GM18868 (cell line): ENCODE measurements around the gene C10orf95.

Experiments
- ATAC-seq: cut with Tn5 transposase; IDR thresholded peaks from one replicate; pipeline ENCODE4 v1.9.1; 2021; ENCODE audit warnings: mild to moderate bottlenecking, moderate library complexity; ENCODE audit not compliant: unreplicated experiment

Gene C10orf95

GRCh38 chr10:102416695-102417094 is 34.6 kb downstream of the C10orf95 start:
- ATAC-seq, result no peak

DNA sequence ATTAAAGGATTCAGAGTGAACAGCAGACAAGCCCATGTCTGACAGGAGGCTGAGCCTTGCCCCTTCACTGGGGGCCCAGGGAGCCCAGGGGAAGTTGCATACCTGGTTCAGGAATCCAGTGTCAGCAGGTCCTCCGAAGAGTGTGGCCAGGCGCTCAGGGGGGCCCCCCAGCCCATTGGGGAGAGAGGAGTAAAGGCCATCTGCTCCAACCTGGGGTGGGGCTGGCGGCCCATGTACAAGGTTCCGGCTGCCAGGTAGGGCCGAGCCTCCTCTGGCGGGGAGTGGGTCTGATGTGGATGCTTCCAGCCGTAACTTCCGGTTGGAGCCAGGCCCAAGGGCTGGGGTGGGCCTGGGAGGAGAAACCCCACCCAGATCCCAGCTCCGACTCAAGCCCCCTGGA is 35.1 kb downstream of the C10orf95 start:
- ATAC-seq, result no peak

DNA sequence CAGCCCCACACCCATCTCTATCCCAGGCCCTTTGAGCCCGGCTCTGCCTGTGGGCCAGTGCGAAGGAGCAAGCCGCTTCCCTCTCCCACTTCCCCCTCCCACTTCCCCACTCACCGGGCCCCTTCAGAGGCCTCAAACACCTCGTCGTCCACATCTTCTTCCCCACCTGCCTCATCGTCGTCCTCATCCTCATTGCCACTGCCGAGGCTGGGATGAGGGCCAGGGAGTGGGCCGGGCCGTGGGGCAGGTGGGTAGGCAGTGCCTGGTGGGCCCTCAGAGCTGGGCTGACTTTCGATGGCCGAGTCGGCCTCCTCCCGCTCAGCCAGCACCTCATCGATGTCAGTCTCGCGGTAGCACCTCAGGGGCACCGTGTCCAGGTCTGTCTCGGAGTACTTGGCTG is 36.6 kb downstream of the C10orf95 start:
- ATAC-seq, result no peak

- ATAC-seq, result no peak
These were observed 37.4 kb downstream of the C10orf95 start for GRCh38 chr10:102413806-102414561.

DNA sequence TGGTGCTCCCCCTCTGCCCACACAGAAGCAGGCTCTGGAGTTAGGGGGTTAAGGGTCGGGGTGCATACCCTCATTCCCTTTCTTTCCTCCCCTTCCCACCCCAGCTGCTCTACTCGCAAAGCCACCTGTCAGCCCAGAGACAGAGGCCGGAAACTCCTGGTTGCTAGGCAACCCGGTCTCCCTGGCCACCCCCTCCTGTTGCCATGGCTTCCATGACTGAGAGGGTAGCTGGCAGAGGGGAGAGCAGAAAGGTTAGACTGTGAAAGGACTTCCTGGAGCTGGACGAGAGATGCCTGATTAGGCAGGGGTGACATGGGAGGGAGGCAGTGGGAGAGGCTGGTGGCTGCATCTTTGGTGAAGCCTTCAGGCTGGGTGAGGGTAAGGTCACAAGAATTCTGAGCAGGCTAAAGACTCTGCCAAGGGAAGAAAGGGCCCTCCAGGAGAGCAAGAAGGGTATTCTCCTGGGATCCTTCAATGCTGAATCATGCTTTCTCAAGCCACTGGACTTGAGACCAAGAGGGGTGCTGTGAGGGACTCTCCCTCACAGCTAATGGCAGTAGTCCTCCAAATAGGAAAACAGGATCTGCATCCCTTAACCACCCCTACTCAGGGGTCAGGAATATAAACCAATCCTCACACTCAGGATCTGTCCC is 38.2 kb downstream of the C10orf95 start:
- ATAC-seq, result no peak

DNA sequence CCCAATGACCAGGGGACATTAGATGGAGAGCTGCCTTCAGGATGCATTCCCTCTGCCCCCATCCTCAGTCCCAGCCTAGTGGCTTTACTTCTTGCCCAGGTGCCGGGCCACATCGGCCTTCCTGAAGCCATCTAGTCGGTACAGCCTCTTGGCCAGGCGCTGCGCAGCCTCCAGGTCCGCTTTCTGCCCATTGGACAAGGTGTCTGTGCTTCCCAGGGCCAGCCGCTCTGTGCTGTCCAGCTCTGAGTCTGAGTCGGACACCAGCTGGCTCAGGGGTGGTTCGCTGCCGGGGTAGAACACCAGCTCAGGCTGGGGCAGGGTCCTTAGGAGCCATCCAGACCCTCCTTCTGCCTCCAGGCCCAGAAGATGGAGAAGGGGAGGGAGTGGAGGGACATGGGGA is 39.0 kb downstream of the C10orf95 start:
- no peak for ATAC-seq

GRCh38 chr10:102411341-102412255 is 39.7 kb downstream of the C10orf95 start:
- ATAC-seq, result no peak

DNA sequence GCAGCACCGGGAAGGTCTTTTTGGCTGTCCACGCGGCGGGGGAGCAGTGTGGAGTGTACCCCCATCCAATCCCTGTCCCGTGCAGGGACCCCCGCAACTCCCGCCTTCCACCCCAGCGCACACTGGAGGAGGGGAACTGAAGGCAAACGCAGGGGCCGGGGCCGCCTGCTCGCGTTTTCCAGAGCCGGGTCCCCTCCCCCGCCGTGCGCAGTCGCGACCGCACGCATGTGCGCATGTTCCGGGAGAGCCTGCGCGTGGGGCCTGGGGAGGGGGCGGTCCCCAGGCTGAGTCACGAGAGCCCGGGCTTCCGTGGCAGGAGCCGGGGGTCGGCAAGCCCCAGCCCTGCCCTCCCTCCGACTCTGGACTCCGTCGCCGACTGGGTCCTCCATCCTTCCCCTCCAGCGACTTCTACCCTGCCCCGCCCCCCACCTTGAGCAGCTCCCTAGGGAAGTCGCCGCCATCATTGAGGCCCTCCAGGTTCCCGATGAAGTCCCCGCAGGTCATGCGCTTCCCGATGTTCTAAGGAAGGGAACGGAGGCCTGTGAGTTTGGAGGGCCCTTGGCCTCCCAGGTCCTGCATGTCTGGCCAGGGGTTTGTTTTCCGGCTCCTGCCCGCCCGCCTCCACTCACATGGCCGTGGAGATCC is 40.8 kb downstream of the C10orf95 start:
- no peak for ATAC-seq

- ATAC-seq, result no peak
These were observed 41.5 kb downstream of the C10orf95 start for GRCh38 chr10:102409604-102410428.

GRCh38 chr10:102408728-102409603 is 42.4 kb downstream of the C10orf95 start:
- ATAC-seq, result no peak

- ATAC-seq, result no peak
These were observed 43.1 kb downstream of the C10orf95 start for GRCh38 chr10:102408131-102408727.

GRCh38 chr10:102407425-102408130 is 43.8 kb downstream of the C10orf95 start:
- ATAC-seq, result no peak

GRCh38 chr10:102406815-102407214 is 44.5 kb downstream of the C10orf95 start:
- no peak for ATAC-seq

- no peak for ATAC-seq
These were observed 45.7 kb downstream of the C10orf95 start for GRCh38 chr10:102405632-102406031.

DNA sequence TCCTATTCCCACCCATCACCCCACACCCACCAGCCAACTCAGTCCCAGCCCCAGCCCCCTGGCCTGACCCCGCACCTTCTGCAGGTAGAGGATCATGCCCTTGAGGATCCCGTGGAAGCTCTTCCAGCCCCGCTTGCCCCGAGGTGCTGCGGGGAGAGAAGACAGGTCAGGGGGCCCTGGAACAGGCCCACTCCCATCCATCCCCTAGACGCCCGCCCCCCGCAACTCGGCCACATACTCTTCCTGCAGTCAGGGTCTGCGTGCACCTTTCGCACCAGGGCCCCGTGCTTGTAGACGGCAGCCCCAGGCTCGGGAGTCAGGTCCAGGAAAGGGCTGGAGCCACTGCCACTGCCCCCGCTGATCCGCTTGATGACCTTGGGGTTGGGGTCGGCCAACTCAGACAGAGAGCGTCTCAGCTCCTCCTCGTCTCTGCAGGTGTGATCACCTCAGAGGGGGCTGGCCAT is 46.2 kb downstream of the C10orf95 start:
- no peak for ATAC-seq

- ATAC-seq, result no peak
These were observed 46.8 kb downstream of the C10orf95 start for GRCh38 chr10:102404361-102405107.

DNA sequence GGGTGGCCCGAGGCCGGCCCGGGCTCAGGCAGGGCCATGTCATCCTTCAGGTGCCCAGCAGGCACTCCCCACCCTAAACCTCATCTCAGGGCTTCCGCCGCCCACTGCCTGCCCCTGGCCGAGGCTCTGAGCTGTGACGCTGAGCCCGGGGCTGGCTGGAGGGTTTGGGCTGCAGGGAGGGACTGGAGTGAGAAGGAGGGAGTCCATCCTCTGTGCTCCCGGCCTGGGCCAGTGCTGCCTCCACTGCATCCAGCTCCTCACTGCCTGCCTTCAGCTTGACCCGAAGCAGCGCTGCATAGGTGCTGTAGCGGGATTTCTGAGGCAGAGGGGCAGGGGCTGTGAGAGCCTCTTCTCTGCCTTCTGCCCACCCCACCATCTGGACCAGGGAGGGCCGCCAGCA is 48.2 kb downstream of the C10orf95 start:
- ATAC-seq, result no peak
